Measurements from ENCODE around the gene RABAC1. TPM values are rescaled to one million over a fixed set of nuclear protein-coding genes. Genes with fewer than 3 reads are reported as not detected.

Gene RABAC1
- total RNA-seq, 1 donor from 2014 or later, result 134 TPM

DNA sequence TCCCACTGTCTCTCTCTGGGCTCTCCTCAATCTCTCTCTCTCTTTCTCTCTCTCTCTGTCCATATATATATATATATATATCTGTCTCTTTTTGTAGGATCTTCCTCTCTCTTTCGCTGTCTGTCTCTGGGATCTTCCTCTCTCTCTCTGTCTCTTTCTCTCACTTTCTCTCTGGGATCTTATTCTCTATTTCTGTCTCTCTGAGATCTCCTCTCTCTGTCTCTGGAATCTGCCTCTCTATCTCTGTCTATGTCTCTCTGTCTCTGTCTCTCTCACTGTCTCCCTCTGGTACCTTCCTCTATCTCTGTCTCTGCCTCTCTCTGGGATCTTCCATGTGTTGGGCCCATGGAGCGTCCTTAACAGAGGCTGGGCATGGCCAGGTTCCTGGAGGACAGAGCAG lies 31.5 kb upstream of the RABAC1 start:
- Histone ChIP-seq H3K4me3 (no peak overlapping the region), H3K4me1 (peaks cover 7% of the 10 kb centered on the region), H3K9me3 (no peaks in the 10 kb centered on the region), H3K36me3 (no peaks in the 10 kb centered on the region), H3K27me3 (peaks cover 37% of the 10 kb centered on the region), H3K27ac (no peak overlapping the region)
- DNase-seq (no peak), ATAC-seq (no peak)
- intact Hi-C loops (cut with DNase I), result no loop called here
- TF ChIP-seq, protein P1, sequence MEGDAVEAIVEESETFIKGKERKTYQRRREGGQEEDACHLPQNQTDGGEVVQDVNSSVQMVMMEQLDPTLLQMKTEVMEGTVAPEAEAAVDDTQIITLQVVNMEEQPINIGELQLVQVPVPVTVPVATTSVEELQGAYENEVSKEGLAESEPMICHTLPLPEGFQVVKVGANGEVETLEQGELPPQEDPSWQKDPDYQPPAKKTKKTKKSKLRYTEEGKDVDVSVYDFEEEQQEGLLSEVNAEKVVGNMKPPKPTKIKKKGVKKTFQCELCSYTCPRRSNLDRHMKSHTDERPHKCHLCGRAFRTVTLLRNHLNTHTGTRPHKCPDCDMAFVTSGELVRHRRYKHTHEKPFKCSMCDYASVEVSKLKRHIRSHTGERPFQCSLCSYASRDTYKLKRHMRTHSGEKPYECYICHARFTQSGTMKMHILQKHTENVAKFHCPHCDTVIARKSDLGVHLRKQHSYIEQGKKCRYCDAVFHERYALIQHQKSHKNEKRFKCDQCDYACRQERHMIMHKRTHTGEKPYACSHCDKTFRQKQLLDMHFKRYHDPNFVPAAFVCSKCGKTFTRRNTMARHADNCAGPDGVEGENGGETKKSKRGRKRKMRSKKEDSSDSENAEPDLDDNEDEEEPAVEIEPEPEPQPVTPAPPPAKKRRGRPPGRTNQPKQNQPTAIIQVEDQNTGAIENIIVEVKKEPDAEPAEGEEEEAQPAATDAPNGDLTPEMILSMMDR (IDR thresholded peaks at IDR 0.05), result no peak

DNA sequence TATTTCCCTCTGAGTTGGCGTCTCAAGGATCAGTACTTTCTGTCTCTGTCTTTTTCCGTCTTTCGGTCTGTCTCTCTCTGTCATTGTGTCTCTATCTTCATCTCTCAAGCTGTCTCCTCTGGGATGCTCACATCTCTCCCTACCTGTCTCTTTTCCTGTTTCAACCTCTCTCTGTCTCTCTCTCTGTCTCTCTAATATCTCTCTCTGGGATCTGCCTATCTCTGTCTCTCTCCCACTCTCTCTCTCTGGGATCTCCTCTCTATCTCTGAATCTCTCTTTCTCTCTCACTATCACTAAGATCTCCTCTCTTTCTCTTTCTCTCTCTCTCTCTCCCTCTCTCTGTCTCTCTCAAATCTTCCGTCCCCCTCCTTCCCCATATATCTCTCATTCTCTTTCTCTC lies 30.9 kb upstream of the RABAC1 start:
- H3K27ac ChIP-seq, result no peak overlapping the region
- peaks cover 31% of the 10 kb centered on the region for H3K27me3 ChIP-seq
- intact Hi-C loops (cut with DNase I), result no loop called here
- H3K9me3 ChIP-seq, result no peaks in the 10 kb centered on the region
- TF ChIP-seq, protein P1 (IDR thresholded peaks at IDR 0.05), result no peak
- no peak overlapping the region for H3K4me3 ChIP-seq
- H3K36me3 ChIP-seq, result no peaks in the 10 kb centered on the region
- DNase-seq, result no peak
- no peak for ATAC-seq
- H3K4me1 ChIP-seq, result peaks cover 7% of the 10 kb centered on the region

DNA sequence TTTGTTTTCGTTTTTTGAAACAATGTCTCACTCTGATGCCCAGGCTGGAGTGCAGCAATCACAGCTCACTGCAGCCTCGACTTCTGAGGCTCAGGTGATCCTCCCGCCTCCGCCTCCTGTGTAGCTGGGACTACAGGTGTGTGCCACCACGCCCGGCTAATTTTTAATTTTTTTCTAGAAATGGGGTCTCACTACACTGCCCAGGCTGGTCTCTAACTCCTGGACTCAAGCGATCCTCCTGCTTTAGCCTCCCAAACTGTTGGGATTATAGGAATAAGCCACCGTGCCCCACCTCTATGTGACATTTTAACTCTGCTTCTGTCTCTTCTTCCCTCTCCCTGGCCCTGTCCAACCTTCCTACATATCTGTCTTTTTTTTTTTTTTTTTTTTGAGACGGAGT lies 29.8 kb upstream of the RABAC1 start:
- ATAC-seq (no peak), DNase-seq (no peak)
- Histone ChIP-seq H3K9me3 (no peaks in the 10 kb centered on the region), H3K4me3 (no peak overlapping the region), H3K36me3 (no peaks in the 10 kb centered on the region), H3K27me3 (peaks cover 20% of the 10 kb centered on the region), H3K27ac (no peak overlapping the region), H3K4me1 (peaks cover 4% of the 10 kb centered on the region)
- TF ChIP-seq, protein P1 (IDR thresholded peaks at IDR 0.05), result no peak
- intact Hi-C loops (cut with DNase I), result no loop called here

DNA sequence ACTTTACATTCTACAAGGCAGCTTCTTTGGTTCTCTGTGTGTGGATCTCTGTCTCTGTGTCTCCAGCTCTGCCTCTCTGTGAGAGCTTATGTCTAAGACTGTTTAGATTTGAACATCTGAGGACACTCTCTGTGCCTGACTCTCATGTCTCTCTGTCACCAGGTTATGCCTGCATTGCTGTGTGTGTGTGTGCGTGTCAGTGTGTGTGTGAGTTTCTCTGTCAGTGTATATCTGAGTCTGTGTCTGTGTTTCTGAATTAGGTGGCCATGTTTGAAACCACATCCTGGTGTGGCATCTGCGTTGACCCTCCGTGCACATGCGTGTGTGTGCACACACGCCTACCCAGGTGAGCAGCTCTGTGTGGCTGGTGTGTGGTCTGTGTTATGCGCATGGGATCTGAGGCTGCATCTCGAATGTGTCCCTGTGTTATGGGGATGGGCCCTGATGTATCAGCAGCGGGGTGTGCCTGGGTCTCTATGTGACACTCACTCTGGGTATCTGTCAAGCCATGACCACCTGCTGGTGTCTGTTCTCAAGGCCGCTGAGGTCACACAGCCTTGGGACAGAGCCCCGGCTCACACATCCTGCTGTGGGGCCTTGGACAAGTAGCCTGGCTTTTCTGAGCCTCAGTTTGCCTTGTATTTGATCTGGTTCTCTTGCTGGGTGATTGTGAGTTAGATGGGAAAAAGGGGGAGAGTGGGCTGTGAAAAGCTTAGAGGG lies 28.2 kb upstream of the RABAC1 start:
- no peak overlapping the region for H3K4me3 ChIP-seq
- no peaks in the 10 kb centered on the region for H3K4me1 ChIP-seq
- no peaks in the 10 kb centered on the region for H3K36me3 ChIP-seq
- H3K9me3 ChIP-seq, result no peaks in the 10 kb centered on the region
- TF ChIP-seq, protein P1 (IDR thresholded peaks at IDR 0.05), result no peak
- no peak for ATAC-seq
- no peak for DNase-seq
- peaks cover 11% of the 10 kb centered on the region for H3K27me3 ChIP-seq
- intact Hi-C loops (cut with DNase I), result no loop called here
- no peak overlapping the region for H3K27ac ChIP-seq

DNA sequence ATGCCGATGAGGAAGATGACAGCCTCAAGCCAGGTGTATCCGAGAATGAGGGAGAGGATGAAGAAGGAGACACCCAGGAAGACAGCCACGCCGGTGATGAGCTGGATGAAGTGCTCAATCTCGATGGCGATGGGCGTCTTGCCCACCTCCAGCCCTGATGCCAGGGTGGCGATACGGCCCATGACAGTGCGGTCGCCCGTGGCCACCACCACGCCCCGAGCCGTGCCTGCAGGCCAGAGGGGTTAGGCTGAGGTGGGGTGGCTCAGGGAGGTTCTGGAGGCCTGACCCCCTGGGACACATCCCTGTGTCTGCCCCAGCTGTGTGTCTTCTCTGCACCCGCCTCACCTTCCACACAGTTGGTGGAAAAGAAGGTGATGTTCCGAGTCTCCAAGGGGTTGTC lies 25.8 kb upstream of the RABAC1 start:
- H3K9me3 ChIP-seq, result no peaks in the 10 kb centered on the region
- H3K4me1 ChIP-seq, result no peaks in the 10 kb centered on the region
- H3K36me3 ChIP-seq, result no peaks in the 10 kb centered on the region
- no peak for ATAC-seq
- TF ChIP-seq, protein P1 (IDR thresholded peaks at IDR 0.05), result no peak
- H3K27me3 ChIP-seq, result no peaks in the 10 kb centered on the region
- H3K27ac ChIP-seq, result no peak overlapping the region
- H3K4me3 ChIP-seq, result no peak overlapping the region
- intact Hi-C loops (cut with DNase I), result no loop called here
- DNase-seq, result no peak

DNA sequence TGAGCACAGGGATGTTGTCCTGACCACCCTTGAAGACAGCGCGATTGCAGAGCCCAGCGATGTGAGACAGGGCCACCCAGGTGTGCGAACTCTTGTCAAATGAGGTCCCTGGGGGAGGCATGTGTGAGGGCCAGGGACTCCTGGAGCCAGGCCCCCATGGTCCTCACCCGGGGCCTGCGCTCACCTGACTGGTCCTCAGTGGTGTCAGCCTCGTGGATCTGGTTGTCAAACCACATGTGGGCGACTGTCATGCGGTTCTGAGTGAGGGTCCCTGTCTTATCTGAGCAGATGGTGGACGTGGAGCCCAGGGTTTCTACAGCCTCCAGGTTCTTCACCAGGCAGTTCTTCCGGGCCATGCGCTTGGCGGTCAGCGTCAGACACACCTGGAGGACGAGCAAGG lies 22.6 kb upstream of the RABAC1 start:
- intact Hi-C loops (cut with DNase I), result no loop called here
- DNase-seq (no peak), ATAC-seq (no peak)
- no peak overlapping the region for H3K27ac ChIP-seq
- no peaks in the 10 kb centered on the region for H3K27me3 ChIP-seq
- TF ChIP-seq, protein P1 (IDR thresholded peaks at IDR 0.05), result no peak
- H3K4me3 ChIP-seq, result no peak overlapping the region
- no peaks in the 10 kb centered on the region for H3K9me3 ChIP-seq
- H3K4me1 ChIP-seq, result no peaks in the 10 kb centered on the region
- no peaks in the 10 kb centered on the region for H3K36me3 ChIP-seq

Data from upper lobe of right lung (tissue), 1 donor.